CD4-positive, alpha-beta T cell (primary cell): ENCODE results near the gene STAT5B. TPM values are rescaled to one million over a fixed set of nuclear protein-coding genes. Genes with fewer than 3 reads are reported as not detected.
"Not testable (repeated sequence)": the region's sequence is repeated elsewhere in the genome, so short reads cannot be mapped to it uniquely, and the experiment has no call there.

Source experiments
- ATAC-seq: fragments of 200-7000 bp; cut with Tn5 transposase; one replicate; pipeline ENCODE4 v1.10.0; 2022; ENCODE audit warnings: mild to moderate bottlenecking; ENCODE audit not compliant: poor library complexity
- CTCF ChIA-PET: fragments of 350-600 bp; sonication (Branson Sonifier 250); formaldehyde crosslinking; loops from one replicate; lab custom pipeline; 2021; ENCODE audit warnings: antibody characterized with exemption, inconsistent platforms; lab: Charles Lee
- POLR2A ChIA-PET: fragments of 350-600 bp; sonication (Branson Sonifier 250); formaldehyde crosslinking; loops from one replicate; lab custom pipeline; 2021; ENCODE audit warnings: antibody characterized with exemption, inconsistent platforms; lab: Charles Lee
- DNase-seq, 14 experiments: peaks; one replicate each; pipeline ENCODE4 v3.0.0-alpha.2; 2013 to 2020; ENCODE audit warnings: mixed read lengths in 2 of 14
- H3K27ac ChIP-seq, 2 donors: one replicate each; pipeline versions ENCODE4 v1.5.1 to v1.7.0; 2013; ENCODE audit warnings: low read length in 2 of 2, low read depth in 1 of 2, mild to moderate bottlenecking in 1 of 2
- H3K27me3 ChIP-seq, 2 experiments: 1 replicate in 1 of 2; 2 replicates in 1 of 2; pipeline versions ENCODE4 v1.6.1 to v1.7.0; 2013; ENCODE audit warnings: low read length in 2 of 2, control low read depth in 1 of 2, mild to moderate bottlenecking in 1 of 2, moderate library complexity in 1 of 2; ENCODE audit not compliant: insufficient read depth in 2 of 2, control insufficient read depth in 1 of 2
- H3K36me3 ChIP-seq: one replicate; pipeline ENCODE4 v1.6.1; 2013; ENCODE audit warnings: low read length, control low read depth; ENCODE audit not compliant: insufficient read depth
- H3K4me1 ChIP-seq: one replicate; pipeline ENCODE4 v1.6.1; 2013; ENCODE audit warnings: low read length, control low read depth; ENCODE audit not compliant: insufficient read depth
- H3K4me3 ChIP-seq: one replicate; pipeline ENCODE4 v1.5.1; 2013; ENCODE audit warnings: mild to moderate bottlenecking, low read length, moderate library complexity
- H3K9me3 ChIP-seq, 2 experiments: 1 replicate in 1 of 2; 2 replicates in 1 of 2; pipeline versions ENCODE4 v1.6.1 to v1.7.0; 2013; ENCODE audit warnings: low read length in 2 of 2, mild to moderate bottlenecking in 2 of 2, control low read depth in 1 of 2, moderate library complexity in 1 of 2; ENCODE audit not compliant: control insufficient read depth in 1 of 2, insufficient read depth in 1 of 2
- H3K27ac Mint-ChIP-seq: one replicate; pipeline ENCODE4 v1.8.0; 2020; ENCODE audit warnings: mixed read lengths
- H3K27me3 Mint-ChIP-seq: one replicate; pipeline ENCODE4 v1.8.0; 2021; ENCODE audit warnings: mixed read lengths
- H3K36me3 Mint-ChIP-seq: one replicate; pipeline ENCODE4 v1.8.0; 2021; ENCODE audit warnings: low read depth, mixed read lengths
- H3K4me1 Mint-ChIP-seq: one replicate; pipeline ENCODE4 v1.8.0; 2021; ENCODE audit warnings: low read depth, mixed read lengths
- H3K4me3 Mint-ChIP-seq: one replicate; pipeline ENCODE4 v1.8.0; 2020; ENCODE audit warnings: mild to moderate bottlenecking, mixed read lengths
- H3K9me3 Mint-ChIP-seq: one replicate; pipeline ENCODE4 v1.8.0; 2020; ENCODE audit warnings: mixed read lengths
- intact Hi-C, 2 experiments: fragments of 100-400 bp; cut with DNase I in 1 of 2; cut with micrococcal nuclease in 1 of 2; formaldehyde crosslinking; loops; one replicate each; pipeline versions ENCODE4 v1.15.1 to v1.9.0; 2023 to 2025; cut with DNase I, micrococcal nuclease
- total RNA-seq, 174 experiments: library from RNA in 2 of 174; stranded (reverse) in 2 of 174; gene quantifications; one replicate each; pipeline ENCODE4 v1.2.3 and lab custom pipeline; 2021 to 2026
- TF ChIP-seq, protein P1 (sequence below): fragments of 200-600 bp; IDR thresholded peaks from one replicate; pipeline ENCODE4 v1.8.0; 2022; ENCODE audit warnings: antibody characterized with exemption, mild to moderate bottlenecking

The STAT5B gene
- total RNA-seq, 2 experiments from 2014 or later: 99.4 to 104 TPM

DNA sequence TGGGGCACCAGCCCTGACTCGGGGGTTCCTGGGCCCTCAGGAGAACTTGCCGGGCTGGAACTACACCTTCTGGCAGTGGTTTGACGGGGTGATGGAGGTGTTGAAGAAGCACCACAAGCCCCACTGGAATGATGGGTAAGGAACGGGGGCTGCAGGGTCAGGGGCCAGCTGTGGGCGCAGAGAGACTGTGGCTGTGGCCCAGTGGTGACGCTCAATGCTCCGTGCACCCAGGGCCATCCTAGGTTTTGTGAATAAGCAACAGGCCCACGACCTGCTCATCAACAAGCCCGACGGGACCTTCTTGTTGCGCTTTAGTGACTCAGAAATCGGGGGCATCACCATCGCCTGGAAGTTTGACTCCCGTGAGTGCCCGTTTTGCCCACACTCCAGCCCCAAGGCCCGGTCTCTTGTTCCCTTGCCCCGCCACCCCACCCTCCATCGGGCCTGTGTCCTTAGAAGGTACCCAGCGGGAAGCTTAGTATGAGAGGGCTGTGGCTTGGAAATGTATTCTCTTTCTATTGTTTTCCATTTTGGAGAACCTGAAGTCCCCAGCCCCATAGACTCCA lies 31.3 kb upstream of the STAT5B start:
- H3K27me3 ChIP-seq: no peaks in the 10 kb centered on the region
- TF ChIP-seq, protein P1, sequence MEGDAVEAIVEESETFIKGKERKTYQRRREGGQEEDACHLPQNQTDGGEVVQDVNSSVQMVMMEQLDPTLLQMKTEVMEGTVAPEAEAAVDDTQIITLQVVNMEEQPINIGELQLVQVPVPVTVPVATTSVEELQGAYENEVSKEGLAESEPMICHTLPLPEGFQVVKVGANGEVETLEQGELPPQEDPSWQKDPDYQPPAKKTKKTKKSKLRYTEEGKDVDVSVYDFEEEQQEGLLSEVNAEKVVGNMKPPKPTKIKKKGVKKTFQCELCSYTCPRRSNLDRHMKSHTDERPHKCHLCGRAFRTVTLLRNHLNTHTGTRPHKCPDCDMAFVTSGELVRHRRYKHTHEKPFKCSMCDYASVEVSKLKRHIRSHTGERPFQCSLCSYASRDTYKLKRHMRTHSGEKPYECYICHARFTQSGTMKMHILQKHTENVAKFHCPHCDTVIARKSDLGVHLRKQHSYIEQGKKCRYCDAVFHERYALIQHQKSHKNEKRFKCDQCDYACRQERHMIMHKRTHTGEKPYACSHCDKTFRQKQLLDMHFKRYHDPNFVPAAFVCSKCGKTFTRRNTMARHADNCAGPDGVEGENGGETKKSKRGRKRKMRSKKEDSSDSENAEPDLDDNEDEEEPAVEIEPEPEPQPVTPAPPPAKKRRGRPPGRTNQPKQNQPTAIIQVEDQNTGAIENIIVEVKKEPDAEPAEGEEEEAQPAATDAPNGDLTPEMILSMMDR: no peak
- intact Hi-C loops: no loop called here
- Mint-ChIP-seq H3K27me3 (no peaks in the 10 kb centered on the region), H3K4me3 (no peak overlapping the region), H3K9me3 (no peaks in the 10 kb centered on the region), H3K36me3 (peaks cover 91% of the 10 kb centered on the region), H3K27ac (peak overlapping the region; percentile 74), H3K4me1 (peaks cover 49% of the 10 kb centered on the region)
- H3K4me1 ChIP-seq: peaks cover 47% of the 10 kb centered on the region
- POLR2A ChIA-PET: interaction anchor here (1.1 kb wide), 1 partner anchor 57 kb away, joined by 3 read pairs; no protein-coding TSS in a partner anchor
- no peak overlapping the region for H3K4me3 ChIP-seq
- no peak for DNase-seq
- H3K9me3 ChIP-seq: peaks cover 0 to 6% of the 10 kb centered on the region in 2 experiments
- H3K36me3 ChIP-seq: peaks cover 80% of the 10 kb centered on the region
- no peak overlapping the region for H3K27ac ChIP-seq
- no peak for ATAC-seq
- CTCF ChIA-PET: no interaction called here

DNA sequence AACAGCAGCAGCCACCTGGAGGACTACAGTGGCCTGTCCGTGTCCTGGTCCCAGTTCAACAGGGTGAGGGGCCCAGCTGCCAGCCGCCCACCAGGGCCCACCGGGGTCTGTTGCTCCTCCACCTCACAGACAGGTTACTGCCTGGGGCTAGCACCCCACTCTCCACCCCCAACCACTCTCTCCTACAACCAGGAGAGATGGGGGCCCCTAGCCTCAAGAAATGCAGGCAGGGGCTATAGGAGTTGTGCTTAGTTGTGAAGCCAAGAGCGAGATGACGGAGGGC lies 30.1 kb upstream of the STAT5B start:
- Mint-ChIP-seq H3K27ac (peak overlapping the region; percentile 86), H3K9me3 (no peaks in the 10 kb centered on the region), H3K27me3 (no peaks in the 10 kb centered on the region), H3K4me3 (no peak overlapping the region), H3K4me1 (peaks cover 39% of the 10 kb centered on the region), H3K36me3 (peaks cover 94% of the 10 kb centered on the region)
- ChIA-PET CTCF (interaction anchor here (1.8 kb wide), 1 partner anchor 84 kb away, joined by 8 read pairs; no protein-coding TSS in a partner anchor), POLR2A (interaction anchor here (1.1 to 1.5 kb wide), 3 partner anchors 9 to 82 kb away, joined by 3 to 5 read pairs (median 4); partner anchors contain the start of gene STAT3)
- peaks cover 36% of the 10 kb centered on the region for H3K4me1 ChIP-seq
- no peak overlapping the region for H3K4me3 ChIP-seq
- no peak overlapping the region for H3K27ac ChIP-seq
- DNase-seq: no peak
- H3K36me3 ChIP-seq: peaks cover 88% of the 10 kb centered on the region
- peaks cover 0 to 6% of the 10 kb centered on the region in 2 experiments for H3K9me3 ChIP-seq
- no peaks in the 10 kb centered on the region for H3K27me3 ChIP-seq
- intact Hi-C loops: no loop called here
- ATAC-seq: no peak
- TF ChIP-seq, protein P1: no peak

DNA sequence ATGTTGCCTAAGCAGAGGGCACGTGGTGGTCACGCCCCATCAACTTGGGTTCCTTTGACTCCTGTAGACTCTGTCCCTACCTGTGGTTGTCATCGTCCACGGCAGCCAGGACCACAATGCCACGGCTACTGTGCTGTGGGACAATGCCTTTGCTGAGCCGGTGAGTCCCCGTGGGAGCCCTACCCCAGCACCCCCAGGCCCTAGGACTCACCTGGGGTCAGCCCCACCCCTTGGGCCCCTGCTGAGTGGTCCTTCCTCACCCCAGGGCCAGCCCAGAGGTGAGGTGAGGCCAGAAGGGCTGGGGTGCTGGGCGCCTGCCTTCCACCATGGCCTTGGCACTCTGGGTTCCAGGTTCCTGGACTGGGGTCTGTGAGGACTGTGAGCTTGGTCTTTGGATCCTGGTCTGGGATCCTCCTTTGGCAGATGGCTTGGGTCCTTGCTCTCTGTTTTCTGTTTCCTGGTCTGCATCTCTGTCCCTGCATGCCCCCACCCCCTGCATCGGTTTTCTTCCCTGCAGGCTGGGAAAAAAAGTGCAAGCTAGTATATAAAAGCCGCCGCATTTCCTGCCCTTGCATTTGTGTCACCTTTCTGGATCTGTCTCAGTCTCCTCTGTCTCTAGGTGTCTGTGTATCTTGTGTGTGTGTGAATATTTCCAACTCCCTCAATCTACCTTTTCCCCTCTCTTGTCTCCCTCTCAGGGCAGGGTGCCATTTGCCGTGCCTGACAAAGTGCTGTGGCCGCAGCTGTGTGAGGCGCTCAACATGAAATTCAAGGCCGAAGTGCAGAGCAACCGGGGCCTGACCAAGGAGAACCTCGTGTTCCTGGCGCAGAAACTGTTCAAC lies 29.6 kb upstream of the STAT5B start:
- TF ChIP-seq, protein P1: peak; percentile 40
- Histone ChIP-seq H3K4me1 (peaks cover 31% of the 10 kb centered on the region), H3K27me3 (no peaks in the 10 kb centered on the region), H3K9me3 (peaks cover 0 to 6% of the 10 kb centered on the region in 2 experiments), H3K27ac (peak overlapping the region in 1 of 2 donors; percentile 15), H3K36me3 (peaks cover 88% of the 10 kb centered on the region), H3K4me3 (no peak overlapping the region)
- peaks cover 34% of the 10 kb centered on the region for H3K4me1 Mint-ChIP-seq
- ATAC-seq (peak; percentile 84), DNase-seq (peak in 8 of 14 experiments; percentile 28 to 62 (median 39))
- intact Hi-C loops: no loop called here
- peak overlapping the region; percentile 6 for H3K4me3 Mint-ChIP-seq
- POLR2A ChIA-PET: interaction anchor here (1.1 to 1.5 kb wide), 3 partner anchors 10 to 83 kb away, joined by 3 to 5 read pairs (median 4); partner anchors contain the start of gene STAT3
- CTCF ChIA-PET: interaction anchor here (1.8 kb wide), 1 partner anchor 84 kb away, joined by 8 read pairs; no protein-coding TSS in a partner anchor
- peaks cover 94% of the 10 kb centered on the region for H3K36me3 Mint-ChIP-seq
- peak overlapping the region; percentile 86 for H3K27ac Mint-ChIP-seq
- H3K9me3 Mint-ChIP-seq: no peaks in the 10 kb centered on the region
- no peaks in the 10 kb centered on the region for H3K27me3 Mint-ChIP-seq

DNA sequence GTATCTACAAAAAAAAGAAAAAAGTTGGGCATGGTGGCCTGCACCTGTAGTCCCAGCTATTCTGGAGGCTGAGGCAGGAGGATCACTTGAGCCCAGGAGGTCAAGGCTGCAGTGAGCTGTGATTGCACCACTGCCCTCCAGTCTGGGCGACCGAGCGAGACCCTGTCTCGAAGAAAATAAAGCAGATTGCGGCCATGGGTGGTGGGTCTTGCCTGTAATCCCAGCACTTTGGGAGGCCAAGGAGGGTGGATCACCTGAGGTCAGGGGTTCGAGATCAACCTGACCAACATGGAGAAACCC lies 28.8 kb upstream of the STAT5B start:
- ATAC-seq, H3K9me3 ChIP-seq, DNase-seq, H3K27me3 Mint-ChIP-seq, H3K27ac ChIP-seq, H3K4me3 Mint-ChIP-seq, H3K9me3 Mint-ChIP-seq, H3K27me3 ChIP-seq, H3K4me3 ChIP-seq, intact Hi-C loops: not testable (repeated sequence)
- Mint-ChIP-seq H3K36me3 (peaks cover 88% of the 10 kb centered on the region), H3K27ac (peak overlapping the region; percentile 75), H3K4me1 (peaks cover 26% of the 10 kb centered on the region)
- POLR2A ChIA-PET: interaction anchor here (1.5 kb wide), 1 partner anchor 84 kb away, joined by 3 read pairs; the partner anchor contains the start of gene STAT3
- Histone ChIP-seq H3K4me1 (peaks cover 23% of the 10 kb centered on the region), H3K36me3 (peaks cover 81% of the 10 kb centered on the region)
- CTCF ChIA-PET: interaction anchor here (0.7 kb wide), 1 partner anchor 83 kb away, joined by 3 read pairs; no protein-coding TSS in a partner anchor
